NK-92 treated with Interleukin-12 subunit alpha and Interleukin-12 subunit beta, amount 100 ng/mL, for 24 hours (cell line): ENCODE results near the gene TTC4.

Source experiments
- DNase-seq: peaks from one replicate; lab custom pipeline; 2025; lab: John Stamatoyannopoulos, UW

Gene TTC4, protein sequence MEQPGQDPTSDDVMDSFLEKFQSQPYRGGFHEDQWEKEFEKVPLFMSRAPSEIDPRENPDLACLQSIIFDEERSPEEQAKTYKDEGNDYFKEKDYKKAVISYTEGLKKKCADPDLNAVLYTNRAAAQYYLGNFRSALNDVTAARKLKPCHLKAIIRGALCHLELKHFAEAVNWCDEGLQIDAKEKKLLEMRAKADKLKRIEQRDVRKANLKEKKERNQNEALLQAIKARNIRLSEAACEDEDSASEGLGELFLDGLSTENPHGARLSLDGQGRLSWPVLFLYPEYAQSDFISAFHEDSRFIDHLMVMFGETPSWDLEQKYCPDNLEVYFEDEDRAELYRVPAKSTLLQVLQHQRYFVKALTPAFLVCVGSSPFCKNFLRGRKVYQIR

DNA sequence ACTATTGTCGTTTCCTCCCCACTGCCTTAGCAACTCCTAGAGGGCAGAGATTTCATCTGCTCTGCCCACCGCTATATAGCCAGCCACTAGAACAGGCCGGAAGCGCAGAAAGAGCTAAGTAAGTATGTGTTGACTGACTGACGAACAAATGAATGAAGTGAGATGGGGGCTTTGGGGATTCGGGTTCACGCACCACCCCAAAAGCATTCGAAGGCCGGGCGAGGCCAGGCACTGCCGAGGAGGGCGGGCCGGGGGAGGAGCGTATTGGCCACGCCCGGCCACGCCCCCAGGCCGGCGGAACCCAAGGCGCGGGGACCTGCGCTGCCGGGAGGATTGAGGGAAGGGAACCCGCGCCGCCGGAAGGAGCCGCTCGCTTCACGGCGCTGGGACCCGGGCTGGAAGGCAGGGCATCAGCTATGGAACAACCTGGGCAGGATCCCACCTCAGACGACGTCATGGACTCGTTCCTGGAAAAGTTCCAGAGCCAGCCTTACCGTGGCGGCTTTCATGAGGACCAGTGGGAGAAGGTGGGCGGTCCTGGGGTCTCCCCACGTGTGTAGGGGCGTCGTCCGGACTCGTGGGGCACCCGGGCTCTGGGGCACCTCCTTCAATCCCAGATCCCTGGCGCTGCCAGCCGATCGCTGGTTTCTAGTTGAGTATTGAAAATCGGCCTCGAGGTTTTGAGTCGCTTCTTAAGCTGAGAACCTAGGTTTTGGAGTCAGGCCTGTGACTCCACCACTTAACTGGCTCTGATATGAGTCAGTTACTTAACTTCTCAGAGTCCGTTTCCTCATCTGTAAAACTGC is at the start of gene TTC4:
TSS of gene TTC4 (plus strand) at position 369 of the 806 bp plus-strand sequence. CDS start at position 417, 48 bp downstream.
- peak; percentile 56 for DNase-seq

DNA sequence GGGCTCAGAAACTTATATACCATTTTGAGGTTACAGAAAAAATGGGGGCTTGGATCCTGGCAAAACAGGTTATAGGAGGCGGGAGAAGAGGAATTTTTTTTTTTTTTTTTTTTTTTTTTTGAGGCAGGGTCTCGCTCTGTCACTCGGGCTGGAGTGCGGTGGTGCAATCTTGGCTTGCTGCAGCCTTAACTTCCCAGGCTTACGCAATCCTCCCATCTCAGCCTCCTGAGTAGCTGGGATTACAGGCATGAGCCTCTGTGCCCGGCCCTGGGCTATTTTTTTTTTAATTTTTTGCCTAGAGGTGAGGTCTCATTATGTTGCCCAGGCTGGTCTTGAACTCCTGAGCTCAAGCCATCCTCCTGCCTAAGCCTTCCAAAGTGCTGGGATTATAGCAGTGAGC is 49.3 kb upstream of the TTC4 start:
- no peak for DNase-seq

DNA sequence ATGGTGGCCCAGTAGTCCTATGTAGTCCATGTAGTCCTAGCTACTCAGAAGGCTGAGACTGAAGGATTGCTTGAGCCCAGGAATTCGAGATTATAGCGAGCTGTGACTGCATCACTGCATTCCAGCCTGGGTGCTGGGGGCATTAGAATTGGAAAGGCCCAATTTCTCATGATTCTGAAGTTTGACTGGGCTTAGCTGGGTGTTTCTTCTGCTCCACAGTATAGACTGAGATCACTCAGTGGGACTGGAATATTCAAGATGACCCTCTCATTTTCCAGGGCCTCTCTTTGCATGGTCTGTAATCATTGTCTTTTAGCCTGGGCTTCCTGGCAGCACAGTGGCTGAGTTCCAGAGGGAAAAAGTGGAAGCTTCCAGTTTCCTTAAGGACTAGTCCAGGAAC is 47.9 kb upstream of the TTC4 start:
- DNase-seq = no peak

DNA sequence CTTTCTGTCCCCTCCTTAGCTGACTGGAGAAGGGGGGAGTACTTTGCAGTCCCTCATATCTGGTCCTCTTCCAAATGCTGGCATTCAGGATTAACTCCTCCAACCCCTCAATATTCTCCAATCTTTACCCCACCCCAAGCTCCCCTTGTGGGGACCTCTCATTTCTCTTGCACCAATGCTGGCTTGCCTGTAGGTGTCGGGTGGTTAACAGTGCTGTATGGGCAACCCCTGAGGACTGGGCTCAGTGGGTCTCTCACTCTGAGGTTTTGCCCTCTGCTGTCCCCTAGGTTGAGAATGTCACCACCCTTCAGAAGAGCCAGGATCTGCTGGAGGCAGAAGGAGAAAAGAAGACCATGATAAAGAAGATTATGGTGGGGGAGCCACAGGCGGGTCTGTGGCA is 47.1 kb upstream of the TTC4 start:
- no peak for DNase-seq

DNA sequence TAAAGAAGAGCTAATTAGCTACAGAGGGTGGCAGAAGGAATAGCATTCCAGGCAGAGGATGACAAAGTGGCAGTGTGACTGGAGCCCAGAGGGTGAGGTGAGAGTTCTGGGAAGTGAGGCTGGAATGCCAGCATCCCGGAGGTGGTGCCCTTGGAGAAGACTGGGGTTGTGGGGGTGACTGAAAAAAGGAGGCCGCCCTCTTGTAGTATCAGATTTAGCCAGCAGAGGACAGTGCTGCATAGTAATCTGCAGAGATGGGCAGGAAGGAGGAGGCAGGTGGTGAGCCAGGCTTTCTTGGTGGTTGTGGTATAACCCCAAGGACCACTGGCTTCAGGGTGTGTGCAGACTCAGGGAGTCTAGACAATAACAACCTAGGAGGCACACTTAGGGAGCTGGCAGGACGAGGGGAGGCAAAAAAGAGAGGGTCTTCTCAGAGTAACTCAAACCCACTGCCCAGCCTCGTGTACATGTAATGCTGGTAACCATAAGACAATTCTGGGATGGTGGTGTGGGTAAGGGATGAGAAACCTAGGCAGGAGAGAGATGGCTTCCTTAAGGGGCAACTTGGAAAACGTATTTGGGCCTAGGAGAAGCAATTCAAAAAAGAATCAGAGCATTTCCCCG is 43.6 kb upstream of the TTC4 start:
- DNase-seq = peak; percentile 48

DNA sequence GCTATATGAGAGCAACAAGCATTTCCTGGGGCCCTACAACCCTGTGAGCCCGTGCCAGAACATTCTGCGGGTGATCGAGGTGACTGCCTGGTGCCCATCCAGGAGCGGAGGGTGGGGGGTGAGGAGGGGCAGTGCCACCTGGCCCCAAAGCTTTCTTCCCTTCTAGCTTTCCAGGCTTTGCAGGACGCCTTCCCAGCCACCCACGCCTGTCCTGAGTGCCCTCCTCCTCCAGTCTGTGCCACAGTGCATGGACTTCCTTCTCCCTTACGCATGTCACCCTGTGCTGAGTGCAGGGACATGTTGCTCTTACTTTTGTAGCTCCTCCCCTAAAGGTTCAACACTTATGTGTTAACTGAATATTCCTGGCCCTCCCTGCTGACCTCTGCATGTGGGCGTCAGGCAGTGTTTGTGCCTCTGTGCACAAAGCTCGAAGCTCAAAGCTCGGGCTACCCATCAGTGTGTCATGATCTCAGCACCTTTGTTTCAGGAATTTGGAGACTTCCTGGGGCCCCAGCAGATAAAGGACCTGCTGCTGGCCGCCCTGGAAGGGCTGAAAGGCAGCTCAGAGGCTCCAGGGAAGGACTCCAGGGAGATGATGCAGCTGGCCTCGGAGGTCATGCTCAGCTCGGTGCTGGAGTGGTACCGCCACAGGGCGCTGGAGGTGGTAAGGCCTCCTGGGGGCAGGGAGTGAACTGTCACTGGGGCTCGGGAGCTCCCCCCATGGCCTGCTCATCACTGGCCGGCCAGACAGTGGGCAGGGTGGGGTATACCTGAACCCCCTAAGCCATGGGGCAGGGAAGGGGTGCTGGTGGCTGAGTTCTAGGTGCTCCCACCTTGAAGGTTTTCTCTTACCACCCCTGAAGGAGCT is 36.7 kb upstream of the TTC4 start:
- DNase-seq = no peak

DNA sequence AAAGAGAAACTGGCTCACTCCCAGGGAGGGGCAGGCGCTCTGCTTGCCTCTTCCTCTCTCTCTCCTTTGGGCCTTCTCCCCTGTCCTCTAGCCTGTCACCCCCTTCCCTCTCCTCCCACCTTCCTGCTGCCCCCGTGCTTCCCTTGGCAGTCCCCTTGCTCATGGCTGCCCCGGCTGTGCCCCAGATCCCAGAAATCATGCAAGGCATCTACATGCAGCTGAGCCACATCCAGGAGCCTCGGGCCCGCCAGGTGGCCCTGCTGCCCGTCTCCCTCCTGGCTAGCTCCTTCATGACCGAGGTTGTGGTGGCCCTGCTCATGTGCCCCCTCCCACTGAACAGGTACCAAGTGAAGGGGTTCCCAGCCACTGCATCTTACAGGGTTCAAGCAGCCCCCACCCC is 36.0 kb upstream of the TTC4 start:
- DNase-seq = no peak

DNA sequence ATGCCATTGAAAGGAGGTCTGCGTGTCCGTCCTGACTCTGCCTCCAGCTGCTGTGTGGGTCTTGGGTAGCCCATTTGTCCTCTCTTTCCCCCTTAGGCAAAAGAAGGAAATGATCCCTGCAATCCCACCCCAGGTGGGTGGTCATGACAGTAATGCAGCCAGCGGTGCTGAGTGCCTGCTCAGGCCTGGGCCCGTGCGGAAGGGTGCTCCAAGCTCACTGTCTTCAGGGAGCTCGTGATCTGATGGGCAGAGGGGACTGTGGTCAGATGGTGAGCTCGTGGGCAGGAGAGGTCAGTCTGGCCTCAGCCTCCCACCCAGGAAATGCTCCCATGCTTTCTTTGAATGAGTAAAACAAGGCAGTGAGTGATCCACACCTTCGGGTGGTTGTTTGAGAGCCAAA is 35.3 kb upstream of the TTC4 start:
- no peak for DNase-seq

DNA sequence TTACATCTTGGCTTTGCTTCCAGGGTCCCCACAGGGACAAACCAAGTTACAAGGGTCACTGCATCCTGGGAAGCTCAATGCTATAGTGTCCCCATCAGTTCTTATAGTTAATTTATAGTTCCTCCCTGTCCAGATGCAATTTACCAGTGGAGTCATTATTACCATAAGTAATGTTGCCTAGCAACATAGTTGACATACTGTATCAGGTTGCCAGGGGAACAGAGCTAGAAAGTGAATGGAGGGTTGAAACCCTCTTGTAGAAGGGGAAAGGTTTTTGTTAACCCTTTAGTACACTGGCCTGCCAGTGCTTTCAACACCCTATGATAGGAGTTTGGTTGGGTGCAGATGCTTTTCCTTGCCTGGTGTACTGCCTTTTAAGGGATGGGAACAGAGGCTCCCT is 34.3 kb upstream of the TTC4 start:
- DNase-seq = no peak

DNA sequence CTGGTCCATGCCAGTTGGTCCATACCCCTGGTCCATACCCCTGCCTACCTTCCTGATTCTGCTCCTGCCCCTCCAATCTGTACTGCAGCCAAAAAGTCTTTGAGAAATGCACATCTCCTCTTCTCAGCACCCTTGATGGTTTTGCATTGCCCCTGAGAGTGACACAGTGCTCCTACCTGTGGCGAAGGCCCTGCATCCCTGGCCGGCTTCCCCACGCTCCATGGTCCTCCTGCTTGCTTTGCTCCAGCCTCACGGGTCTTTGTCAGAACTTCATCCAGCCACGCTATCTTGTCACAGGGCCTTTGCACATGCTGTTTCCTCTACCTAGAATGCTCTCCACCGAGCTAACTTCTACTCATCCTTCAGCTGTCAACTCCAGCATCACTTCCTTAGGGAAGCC is 32.2 kb upstream of the TTC4 start:
- no peak for DNase-seq

DNA sequence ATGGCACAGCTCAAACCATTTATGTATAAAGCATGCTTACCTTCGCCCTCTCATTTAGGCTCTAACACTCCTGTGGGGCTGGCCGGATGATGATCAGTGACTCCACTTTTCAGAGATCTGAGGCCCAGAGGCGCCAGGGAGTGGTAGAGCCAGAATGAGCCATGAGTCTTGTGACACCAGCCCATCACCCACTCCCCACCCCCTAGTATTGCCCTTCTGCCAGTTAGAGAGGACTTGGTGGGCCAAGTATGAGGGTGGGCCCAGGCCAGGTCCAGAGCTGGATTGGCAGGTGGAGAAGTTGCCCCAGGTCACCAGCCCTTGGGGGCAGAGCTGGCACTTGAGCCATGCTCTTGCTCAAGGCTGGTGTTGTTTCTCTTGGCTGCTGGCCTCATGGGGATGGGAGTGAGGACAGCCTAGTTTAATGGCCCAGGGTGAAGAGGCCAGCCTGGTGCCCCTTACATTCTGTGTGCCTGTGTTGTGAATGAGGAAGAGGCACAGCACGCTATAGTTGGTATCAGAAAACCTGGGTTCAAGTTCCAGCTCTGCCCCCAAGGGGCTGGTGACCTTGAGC is 30.2 kb upstream of the TTC4 start:
- no peak for DNase-seq

DNA sequence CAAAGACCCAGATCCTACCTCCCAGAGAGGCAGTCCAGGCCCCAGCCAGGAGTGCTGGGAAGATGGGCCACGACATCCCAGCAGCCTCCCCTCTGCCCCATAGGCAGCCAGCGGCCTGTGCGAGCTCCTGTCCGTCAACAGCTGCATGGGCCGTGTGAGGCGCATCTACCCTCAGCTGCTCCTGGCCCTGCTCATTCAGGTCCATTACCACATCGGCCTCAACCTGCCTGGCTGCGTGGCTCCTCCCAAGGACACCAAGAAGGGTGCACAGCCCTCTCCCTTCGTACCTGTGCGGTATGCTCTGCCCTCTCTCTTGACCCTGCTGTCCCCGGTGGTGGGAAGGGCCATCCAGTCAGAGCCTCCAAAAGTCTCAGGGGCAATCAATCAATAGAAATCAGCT is 29.5 kb upstream of the TTC4 start:
- DNase-seq = no peak

DNA sequence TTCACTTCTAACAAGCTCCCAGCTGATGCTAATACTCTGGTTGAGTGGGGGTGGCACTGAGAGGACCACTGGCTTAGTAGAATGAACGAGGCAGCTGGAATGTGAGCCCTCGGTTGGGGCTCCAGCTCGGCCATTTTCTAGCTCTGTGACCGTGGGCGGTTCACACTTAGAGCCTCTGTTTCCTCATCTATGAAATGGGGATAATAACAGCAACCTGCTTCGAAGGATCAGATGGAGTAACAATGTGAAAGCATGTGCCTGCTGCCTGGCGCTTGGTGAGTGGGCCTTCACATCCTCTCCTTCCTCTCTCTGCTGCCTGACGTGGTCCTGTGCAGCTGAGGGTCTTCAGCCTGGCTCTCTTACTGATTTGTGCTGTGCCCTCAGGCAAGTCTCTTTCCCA is 20.9 kb upstream of the TTC4 start:
- DNase-seq = no peak

DNA sequence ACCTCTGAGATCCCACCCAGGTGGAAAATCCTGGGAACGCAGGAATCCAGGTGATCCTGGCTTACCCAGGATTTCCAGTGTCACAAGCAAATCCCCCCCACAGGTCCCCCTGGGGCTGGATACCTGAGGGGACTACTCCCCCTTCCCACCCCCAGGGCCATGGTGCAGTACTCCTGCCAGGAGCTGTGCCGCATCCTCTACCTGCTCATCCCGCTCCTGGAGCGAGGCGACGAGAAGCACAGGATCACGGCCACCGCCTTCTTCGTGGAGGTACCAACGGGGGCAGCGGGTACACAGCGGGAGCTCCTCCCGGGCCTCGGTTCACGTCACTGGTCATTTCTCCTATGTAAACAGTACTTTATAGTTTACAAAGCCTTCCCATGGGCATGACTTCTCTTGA is 20.4 kb upstream of the TTC4 start:
- no peak for DNase-seq

DNA sequence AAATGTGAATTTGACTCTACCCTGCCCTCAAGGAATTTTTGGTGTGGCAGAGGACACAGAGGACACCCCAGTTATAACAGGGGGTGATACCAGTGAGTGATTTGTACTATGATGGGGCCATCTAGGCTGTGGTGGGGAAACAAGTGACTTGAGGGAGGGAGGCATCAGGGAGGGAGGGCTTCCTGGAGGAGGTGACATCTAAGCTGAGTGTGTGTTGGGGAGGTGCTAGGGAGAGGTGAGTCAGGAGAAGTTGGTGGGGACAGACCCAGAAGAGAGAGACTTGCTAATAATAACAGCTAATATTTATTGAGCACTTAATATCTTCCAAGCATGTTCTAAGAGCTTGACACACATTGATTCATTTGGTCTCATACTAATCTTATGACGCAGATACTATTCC is 19.9 kb upstream of the TTC4 start:
- DNase-seq = no peak

DNA sequence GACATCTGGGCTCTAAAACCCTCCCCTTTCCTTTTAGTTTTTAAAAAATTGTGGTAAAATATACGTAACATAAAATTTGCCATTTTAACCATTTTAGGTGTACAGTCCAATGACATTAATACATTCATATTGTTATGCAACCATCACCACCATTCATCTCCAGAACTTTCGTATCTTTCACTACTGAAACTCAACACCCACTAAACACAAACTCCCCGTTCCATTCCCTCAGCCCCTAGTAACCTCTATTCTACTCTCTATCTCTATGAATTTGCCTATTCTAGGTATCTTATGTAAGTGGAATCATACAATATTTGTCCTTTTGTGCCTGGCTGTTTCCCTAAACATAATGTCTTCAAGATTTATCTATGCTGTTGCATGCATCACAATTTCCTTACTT is 19.4 kb upstream of the TTC4 start:
- no peak for DNase-seq

DNA sequence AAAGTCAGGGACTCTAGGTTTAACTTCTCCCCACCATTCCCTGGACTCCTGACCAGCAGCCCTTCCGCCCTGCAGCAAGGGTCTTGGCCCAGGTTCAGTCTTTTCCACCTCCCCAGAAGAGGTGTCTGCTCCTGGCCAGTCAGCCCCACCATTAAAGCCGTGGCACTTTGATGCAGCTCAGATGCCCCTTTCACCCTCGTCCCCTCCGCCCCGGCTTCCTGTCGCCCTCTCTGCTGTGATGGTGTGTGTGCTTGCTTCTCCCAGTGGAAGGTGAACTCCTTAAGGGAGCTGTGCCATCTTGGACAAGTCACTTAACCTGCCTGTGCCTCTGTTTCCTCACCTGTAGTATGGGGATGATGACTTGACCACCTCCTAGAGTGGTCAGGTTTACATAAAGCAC is 17.8 kb upstream of the TTC4 start:
- no peak for DNase-seq

DNA sequence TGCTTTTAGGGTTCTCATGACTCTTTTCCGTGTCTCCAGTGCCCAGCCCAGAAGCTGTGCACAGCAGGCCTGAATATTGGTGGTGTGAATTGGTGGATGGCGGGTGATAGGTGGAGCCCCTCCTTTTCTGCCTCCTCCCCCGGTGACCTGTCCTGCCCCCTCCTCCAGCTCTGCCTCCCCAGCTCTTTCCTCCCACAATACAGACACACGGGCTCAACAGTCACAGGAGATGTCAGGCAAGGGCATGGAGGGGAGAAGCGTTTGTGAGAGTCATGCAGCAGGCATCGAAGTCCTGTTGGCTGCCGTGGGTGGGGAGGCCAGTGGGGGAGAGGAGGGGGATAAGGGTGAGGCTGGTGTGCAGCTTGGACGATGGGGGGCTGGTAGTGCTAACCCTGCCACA is 17.3 kb upstream of the TTC4 start:
- no peak for DNase-seq

DNA sequence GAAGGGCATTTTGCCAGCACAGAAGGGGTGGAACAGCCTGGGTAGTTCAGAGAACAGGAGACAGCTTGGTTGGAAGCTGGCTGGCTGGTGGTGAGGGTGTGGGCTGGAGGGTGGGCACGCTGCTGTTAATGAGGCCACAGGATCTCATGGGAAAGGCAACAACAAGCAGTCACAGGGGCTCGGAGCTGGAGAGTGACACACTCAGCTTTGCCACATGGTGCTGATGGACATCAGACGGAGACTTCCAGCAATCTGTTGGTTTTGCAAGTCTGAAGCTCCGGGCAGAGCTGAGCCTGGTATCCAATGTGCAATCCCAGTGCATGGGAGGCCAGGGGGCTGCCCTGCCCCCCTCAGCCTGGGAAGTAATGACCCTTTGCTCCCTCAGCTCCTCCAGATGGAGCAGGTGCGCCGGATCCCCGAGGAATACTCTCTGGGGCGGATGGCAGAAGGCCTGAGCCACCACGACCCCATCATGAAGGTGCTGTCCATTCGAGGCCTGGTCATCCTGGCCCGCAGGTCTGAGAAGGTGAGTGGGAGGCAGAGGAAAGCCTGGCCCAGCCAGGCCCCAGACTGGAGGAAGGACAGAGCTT is 15.6 kb upstream of the TTC4 start:
- no peak for DNase-seq

DNA sequence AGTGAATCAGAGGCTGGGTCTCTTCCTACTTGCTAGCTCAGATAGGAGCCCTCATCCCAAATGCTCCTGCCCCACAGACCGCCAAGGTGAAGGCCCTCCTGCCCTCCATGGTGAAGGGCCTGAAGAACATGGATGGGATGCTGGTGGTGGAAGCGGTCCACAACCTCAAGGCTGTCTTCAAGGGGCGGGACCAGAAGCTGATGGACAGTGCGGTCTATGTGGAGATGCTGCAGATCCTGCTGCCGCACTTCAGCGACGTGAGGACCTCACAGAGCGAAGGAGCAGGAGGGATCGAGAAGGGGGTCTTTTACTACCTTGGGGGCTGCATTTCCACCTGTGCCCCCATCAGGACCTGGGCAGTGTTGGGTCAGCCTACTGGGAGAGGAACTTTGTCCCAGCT is 14.6 kb upstream of the TTC4 start:
- no peak for DNase-seq

DNA sequence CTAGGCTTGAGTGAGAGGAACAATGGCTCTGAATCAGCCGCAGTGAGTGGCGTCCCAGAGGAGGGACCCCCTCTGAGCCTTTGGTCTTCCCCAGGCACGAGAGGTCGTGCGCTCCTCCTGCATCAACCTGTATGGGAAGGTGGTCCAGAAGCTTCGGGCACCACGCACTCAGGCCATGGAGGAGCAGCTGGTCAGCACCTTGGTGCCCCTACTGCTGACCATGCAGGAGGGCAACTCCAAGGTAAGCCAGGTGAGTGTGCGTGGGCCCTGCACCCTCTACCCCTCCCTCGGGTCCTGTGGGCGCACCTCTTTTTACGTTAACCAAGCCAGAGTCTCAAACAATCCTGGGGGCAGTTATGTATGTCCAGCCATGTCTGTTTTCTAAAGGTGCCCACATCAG is 13.7 kb upstream of the TTC4 start:
- DNase-seq = no peak
